Endothelial cell of hepatic sinusoid (primary cell): ENCODE data around the gene UQCC3.
"Not testable (repeated sequence)": the region's sequence is repeated elsewhere in the genome, so short reads cannot be mapped to it uniquely, and the experiment has no call there.

ENCODE experiments used
- in situ Hi-C: cut with HindIII; loops from 2 replicates; pipeline ENCODE4 v1.10.0; 2017; ENCODE audit warnings: low sequenced_read_pairs

Gene UQCC3

DNA sequence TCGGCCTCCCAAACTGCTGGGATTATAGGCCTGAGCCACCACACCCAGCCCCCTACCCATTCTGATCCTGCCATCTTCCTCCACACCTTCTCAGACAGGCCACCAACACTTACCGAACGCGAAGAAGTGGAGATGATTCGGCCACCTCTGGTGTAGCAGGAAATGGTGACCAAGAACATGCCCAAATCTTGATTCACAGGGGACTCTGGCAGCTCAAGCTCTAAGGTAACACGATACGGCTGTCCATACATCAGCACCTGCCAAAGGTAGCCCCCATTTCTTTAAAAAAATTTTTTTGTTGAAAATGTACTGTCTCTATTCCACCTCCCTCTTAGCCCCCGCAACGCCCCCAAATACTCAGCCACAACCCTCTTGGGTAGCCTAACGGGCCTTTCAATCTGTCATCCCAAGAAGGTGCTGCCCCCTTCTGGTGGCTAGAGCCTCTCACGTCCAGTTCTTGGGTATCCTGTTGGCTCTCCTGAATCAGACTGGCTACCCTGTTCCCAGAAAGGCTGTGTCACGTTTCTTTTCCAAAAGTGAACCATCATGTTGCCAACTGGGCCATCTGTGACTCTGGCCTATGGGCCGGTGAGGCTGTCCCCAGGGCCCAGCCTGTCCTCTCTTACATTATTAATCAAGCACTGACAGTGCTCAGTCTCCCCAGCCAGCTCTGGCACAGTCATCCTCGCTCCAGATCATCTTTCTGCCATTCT is 23.1 kb downstream of the UQCC3 start:
- in situ Hi-C loops, result loop anchor here (10.0 kb wide), 1 partner anchor 130 kb away; no protein-coding TSS in a partner anchor

DNA sequence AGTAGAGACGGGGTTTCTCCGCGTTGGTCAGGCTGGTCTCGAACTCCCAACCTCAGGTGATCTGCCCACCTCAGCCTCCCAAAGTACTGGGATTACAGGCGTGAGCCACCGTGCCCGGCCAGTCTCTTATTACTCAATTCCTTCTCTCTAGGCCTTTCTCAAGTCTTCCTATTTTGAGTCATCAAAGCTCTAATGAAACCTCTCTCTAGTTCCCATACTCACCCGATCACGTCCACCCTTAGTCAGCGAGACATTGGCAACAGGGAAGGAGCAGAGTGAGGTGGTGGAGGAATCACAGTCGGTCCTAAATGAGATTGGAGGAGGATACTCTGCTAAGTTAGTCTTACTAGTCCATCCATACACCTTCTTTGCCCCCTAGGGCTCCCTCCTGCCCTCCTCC is 30.8 kb downstream of the UQCC3 start:
- in situ Hi-C loops, result no loop called here

GRCh38 chr11:62703921-62704320 is 32.4 kb downstream of the UQCC3 start:
- in situ Hi-C loops, result not testable (repeated sequence)

DNA sequence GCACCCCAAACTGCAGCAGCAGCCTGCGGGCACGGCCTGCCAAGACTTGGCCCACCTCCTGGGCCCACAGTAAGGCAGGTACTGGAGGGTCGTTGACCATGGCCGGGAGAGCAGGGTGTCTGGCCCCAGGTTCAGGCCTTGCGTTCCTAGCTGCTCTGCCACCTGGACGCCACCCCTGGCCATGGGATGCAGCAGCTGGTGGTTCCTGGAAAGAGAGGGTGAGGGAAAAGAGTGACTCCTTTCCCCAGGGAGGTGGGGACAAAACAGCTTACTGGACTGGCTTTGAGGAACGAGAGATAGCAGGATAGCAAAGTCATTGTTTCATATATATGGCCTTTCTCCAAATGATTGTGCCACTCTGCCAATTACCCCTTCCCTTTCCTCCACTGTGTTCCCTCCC is 33.9 kb downstream of the UQCC3 start:
- in situ Hi-C loops, result no loop called here

- in situ Hi-C loops, result no loop called here
These were observed 34.7 kb downstream of the UQCC3 start for GRCh38 chr11:62705880-62706849.

DNA sequence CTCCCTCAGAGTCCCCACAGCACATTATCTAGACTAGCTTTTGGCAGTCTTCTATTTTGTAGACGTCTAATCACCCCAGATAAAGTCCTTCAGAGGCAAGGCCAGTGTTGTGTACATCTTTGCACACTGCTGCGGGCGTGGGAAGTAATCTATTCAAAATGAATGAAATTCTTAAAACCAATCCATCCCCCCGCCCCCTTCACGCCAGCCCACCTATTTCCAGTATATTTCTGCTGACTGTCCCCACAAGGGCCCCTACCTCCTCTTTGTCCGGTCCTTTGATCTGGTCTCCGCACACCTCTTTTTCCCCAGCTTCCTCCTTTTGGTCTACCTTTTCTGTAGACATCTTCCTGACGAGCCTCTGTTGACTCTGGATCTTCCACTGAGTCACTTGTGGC is 35.4 kb downstream of the UQCC3 start:
- in situ Hi-C loops, result no loop called here

DNA sequence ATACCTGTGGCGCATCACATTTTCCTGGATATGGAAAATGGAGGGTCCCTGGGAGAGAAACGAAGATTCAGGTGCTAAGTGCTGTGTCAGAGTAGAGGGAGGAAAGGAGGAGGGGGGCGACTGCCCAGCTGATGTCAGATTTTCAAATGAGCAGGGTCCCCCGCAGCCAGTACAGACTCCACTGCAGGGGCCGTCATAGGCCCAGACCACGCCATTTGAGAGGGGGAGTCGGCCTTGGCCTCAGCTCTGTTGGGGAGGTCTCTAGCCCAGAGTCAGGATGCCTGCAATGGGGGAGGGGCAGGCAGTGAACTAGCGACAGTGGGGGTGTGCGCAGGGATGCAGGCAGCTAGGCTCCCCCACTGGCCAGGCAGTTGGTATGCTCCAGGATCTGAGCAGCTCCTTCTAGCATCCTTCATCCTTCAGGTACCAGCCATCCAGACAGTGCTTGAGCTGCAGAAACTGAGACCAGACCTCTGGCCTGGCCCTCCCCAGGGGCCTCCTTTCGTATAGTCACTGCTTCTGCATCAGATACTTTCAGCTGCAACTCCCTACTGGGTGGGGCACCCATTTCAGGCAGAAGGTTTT is 35.9 kb downstream of the UQCC3 start, which contains the start of the genes BSCL2 and GNG3:
Gene BSCL2 (minus strand): TSS at position 148 of the 585 bp plus-strand sequence. CDS start 229 bp downstream, outside the sequence.
Gene GNG3 (plus strand): TSS at position 400 of the 585 bp plus-strand sequence. CDS start 620 bp downstream, outside the sequence.
- in situ Hi-C loops, result no loop called here

GRCh38 chr11:62708392-62708791 is 36.9 kb downstream of the UQCC3 start:
- in situ Hi-C loops, result no loop called here

DNA sequence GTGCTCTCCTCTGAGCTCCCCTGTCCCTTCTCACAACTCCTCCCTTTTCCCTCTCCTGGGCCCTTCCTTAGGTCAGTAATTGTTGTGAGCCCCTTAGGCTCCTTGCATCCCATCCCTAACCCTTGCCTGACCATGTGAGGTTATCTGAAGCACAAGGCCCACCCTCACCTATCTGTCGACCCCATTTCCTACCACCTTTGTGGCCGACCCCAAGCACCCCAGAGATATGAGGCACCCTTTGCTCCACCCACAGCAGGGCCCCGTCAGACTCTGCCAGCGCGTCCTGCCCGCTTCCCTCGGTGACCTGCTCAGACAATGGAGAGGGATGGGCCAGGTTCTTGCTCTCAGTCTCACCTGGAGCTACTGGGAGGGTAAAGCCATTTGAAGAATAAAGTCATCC is 37.3 kb downstream of the UQCC3 start:
- in situ Hi-C loops, result no loop called here

- in situ Hi-C loops, result no loop called here
These were observed 38.0 kb downstream of the UQCC3 start for GRCh38 chr11:62709247-62710000.

- in situ Hi-C loops, result loop anchor here (10.0 kb wide), 2 partner anchors 65 to 75 kb away; partner anchors contain the start of gene TAF6L
These were observed 38.5 kb downstream of the UQCC3 start for GRCh38 chr11:62710001-62710345.

- in situ Hi-C loops, result loop anchor here (10.0 kb wide), 2 partner anchors 62 to 78 kb away; partner anchors contain the start of gene TAF6L
These were observed 40.9 kb downstream of the UQCC3 start for GRCh38 chr11:62712276-62712812.

DNA sequence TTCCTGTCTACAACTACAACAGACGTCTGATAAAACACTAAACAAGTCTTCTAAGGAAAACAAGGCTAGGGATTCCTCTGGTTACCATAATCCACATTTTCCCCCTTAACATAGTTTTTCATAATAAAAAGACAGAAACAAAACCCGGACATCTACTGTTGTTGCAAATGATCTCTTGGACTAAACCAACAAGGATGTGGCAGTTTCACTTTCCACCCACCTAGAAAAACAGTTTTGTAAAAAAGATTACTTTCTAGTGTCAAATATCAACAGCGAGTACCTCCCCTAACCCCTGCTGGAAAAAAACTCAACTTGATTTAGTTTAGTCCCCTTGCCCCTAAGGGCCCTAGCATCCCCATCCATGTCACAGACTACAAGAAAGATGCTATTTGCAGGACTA is 41.4 kb downstream of the UQCC3 start:
- in situ Hi-C loops, result loop anchor here (10.0 kb wide), 2 partner anchors 62 to 78 kb away; partner anchors contain the start of gene TAF6L

DNA sequence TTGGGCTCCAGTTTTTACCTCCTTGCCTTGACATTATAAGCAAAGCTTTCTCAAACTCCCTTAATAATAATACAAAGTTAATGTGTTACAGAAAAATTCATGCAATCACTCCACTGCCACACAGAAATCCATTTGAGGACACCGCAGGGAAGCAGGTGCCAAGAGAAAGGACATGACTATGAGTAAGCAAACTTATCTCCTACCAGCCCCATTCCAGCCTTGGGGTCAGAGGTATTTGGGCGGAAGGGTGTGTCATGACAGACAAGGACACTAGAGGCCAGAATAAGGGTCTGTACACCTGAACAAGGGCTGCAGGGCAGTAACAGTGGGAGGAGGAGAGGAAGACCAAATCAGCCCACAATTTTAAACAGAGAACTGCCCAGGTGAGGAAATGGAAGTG is 41.9 kb downstream of the UQCC3 start:
- in situ Hi-C loops, result loop anchor here (10.0 kb wide), 2 partner anchors 61 to 79 kb away; partner anchors contain the start of gene TAF6L

GRCh38 chr11:62715150-62716130 is 44.0 kb downstream of the UQCC3 start:
- in situ Hi-C loops, result loop anchor here (10.0 kb wide), 2 partner anchors 59 to 81 kb away; partner anchors contain the start of gene TAF6L

DNA sequence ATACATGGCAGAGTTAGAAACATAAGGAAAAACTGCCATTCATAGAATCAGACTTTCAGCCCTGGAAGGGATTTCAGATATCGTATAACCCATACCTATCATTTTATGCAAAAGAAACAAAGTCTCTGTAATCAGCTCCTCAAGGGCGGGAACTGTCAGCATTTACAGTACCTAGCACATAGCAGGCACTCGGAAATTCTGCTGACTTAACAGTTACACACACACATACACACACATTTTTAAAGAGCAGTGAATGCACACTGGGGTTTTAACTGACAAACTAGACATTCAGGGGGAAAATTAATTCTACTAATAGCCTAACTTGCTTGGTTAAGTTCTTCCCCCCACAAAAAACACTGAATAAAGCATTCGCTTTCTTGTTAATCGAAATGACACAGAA is 44.7 kb downstream of the UQCC3 start:
- in situ Hi-C loops, result loop anchor here (10.0 kb wide), 2 partner anchors 59 to 81 kb away; partner anchors contain the start of gene TAF6L

DNA sequence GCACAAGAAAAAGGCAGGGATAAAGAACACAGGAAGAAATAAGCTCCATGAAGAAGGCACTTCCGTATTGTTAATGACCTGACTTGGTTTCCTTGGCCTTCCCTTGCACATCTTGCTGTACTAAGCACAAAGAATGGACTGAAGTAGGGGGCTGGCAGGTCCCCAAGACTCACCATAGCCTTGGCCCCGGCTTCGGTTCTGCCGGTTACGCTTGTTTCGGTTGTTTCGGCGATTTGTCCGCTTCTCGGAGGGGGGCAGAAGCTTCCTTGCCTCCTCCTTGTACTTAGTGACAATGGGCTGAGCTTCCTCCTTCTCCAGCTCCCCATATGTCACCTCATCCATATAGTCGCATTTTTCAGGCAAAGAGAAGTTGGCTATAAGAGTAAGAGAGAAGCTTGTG is 45.3 kb downstream of the UQCC3 start:
- in situ Hi-C loops, result loop anchor here (10.0 kb wide), 2 partner anchors 58 to 82 kb away; partner anchors contain the start of gene TAF6L

GRCh38 chr11:62719302-62719978 is 48.0 kb downstream of the UQCC3 start:
- in situ Hi-C loops, result loop anchor here (10.0 kb wide), 2 partner anchors 55 to 85 kb away; partner anchors contain the start of gene TAF6L
